NCI-H446 (cell line): ENCODE measurements around the gene DNAH3.
A peak's percentile ranks its signal among the peaks of the same experiment; 100 is the strongest.
"Not testable (repeated sequence)": the region's sequence is repeated elsewhere in the genome, so short reads cannot be mapped to it uniquely, and the experiment has no call there.

Experiments
- DNase-seq, 2 experiments: peaks; one replicate each; lab custom pipeline; 2025; lab: John Stamatoyannopoulos, UW

The DNAH3 gene

DNA sequence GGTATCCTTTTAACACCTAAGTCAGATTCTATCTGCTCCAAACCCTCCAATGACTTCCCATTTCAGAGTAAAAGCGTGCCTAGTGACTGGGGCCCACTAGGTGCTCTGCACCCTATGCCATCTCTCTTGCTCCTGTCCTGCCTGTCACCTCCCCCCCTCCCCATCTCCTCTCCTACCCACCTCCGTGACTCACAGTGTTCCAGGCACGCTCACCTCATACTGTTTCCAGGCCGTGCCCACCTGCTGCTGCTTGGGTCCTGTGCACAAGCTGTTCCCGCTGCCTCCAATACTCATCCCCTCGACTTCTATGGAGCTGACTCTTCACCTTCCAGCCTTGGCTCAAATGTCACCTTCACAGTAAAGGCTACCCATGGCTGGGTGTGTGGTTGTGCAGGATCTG lies 21.7 kb downstream of the DNAH3 start:
- no peak for DNase-seq

DNA sequence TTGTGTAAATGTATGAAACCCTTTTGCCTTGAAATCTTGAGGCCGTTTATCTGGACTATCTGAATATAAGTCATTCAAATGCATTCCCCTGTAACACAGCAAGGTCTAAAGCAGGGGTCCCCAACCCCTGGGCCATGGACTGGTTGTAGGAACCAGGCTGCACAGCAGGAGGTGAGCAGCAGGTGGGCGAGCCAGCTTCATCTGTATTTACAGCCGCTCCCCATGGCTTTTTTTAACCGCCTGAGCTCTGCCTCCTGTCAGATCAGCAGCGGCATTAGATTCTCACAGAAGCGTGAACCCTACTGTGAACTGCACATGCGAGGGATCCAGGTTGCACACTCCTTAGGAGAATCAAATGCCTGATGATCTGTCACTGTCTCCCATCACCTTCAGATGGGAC lies 24.1 kb downstream of the DNAH3 start:
- no peak for DNase-seq

DNA sequence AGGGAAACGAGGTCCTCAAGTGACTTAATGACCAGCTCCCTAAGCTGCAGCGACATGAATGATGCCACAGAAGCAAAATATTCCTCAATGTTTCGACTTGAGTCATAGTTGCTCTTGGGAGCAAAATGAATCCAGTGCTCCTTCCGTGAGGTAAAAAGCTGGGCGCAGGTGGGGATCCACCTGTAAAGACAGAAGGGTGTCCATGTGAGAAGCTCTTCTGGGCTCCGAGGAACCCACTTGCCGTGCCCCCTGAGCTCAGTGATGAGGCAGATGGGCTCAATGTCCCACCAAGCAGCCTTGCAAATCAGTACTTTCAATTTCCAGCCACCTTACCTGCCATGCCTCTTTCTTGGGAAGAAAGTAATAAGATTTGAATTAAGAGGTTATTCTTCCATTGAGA lies 25.5 kb downstream of the DNAH3 start:
- DNase-seq: no peak

DNA sequence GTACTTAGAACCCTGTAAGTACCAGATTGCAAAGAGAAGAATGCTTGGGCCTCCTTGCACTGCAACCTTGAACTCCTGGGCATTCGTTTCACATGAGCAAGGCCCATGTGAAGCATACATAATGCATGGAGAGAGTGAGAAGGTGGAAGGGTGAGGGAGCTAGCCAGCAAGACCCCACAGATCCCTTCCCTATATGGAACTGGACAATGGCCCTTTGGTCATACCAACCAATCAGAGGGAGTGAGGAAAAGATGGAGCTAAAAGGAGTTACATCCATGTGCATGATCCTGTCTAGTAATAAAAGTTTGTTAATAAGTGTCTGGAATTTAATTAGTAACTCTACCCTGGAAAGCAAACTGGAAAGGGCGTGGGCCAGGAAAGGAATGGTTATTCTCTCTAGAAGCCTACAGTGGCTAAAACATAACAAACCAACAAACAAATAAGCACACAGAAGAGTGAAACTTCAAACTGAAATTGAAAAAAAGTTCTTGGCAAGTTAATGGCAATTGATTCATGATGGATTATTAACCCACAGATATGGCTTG lies 29.6 kb downstream of the DNAH3 start:
- DNase-seq: no peak

DNA sequence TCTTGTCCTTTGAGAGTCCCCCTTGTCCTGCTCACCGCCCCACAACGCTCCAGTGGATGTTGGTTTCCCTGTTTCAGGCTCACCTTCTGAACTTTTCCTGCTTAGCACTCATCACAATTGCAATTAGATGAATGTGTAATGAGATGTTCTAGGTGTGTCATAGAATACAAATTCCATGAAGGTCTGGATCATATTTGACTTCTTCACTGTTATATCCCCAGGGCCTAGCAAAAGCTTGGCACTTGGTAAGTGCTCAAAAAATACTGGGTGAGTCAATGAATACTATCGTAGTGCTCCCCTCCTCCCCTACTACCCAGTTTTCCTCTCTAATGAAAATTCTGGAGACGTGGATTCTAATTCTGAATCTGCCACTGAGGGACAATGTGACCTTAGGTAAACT lies 33.1 kb downstream of the DNAH3 start:
- DNase-seq: no peak

DNA sequence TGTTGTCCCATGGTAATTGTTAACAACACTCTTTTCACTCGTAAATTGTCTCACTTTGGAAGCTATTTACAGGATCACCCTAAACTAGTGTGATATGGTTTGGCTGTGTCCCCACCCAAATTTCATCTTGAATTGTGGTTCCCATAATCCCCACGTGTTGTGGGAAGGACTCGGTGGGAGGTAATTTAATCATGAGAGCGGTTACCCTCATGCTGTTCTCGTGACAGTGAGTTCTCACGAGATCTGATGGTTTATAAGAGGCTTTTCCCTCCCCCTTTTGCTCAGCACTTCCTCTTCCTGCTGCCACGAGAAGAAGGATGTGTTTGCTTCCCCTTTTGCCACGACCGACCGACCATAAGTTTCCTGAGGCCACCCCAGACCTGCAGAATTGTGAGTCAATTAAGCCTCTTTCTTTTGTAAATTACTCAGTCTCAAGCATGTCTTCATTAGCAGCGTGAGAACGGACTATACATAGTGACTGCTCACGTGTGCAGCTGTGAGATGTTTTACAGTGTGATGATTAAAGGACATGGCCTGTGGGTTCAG lies 34.4 kb downstream of the DNAH3 start:
- DNase-seq: peak in 1 of 2 experiments; percentile 41

DNA sequence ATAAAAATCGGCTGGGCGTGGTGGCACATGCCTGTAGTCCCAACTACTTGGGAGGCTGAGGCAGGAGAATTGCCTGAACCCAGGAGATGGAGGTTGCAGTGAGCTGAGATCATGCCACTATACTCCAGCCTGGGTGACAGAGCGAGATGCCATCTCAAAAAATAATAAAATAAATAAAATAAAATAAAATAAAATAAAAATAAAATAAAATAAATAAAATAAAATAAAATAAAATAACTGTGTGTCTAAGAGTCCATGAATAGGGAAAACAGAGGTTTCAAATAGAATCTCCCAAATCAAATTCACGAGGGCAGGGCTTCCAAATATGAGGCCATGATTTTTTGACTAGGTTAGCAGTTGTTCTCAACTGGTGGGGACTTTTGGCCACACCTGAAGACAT lies 35.1 kb downstream of the DNAH3 start:
- not testable (repeated sequence) for DNase-seq

DNA sequence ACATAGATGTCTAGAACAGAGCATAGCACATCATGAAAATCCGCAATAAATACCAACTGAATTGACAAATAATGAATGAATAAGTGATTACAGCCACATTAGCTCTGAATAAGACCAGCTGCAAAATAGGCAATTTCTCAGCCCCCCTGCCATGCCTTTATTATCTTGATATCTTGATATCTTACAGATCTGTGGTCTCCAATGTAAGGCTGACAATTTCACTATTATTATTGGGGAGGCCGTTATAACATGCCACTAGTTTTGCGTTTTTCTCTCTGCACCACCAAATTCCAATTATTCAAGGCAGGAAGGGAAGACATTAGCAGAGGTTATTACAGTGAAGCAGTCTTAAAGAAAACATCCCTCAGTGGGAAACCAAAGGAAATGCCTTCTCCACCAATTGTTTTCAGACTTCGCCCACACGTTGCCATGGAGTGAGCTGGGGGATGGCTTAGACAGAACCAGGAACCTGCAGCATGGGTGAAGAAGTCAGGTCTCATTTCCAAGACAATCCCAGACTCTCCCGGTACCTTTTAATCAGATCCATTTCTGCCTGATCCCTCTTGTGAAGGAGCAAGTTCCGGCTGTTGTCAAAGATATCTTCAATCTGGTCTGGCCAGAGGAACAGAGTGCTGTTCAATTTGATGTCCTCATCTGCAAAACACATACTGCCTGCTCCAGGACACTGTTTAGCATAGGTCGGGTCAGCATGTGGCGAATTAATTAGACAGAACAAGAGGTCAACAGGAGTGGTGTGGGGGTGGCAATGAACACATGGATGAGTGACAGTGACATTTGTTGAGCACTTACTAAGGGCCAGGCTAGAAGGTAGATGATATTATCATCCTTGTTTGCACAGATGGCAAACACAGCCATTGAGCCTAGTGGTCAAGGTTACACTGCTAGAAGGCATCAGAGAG lies 46.4 kb downstream of the DNAH3 start:
- no peak for DNase-seq

DNA sequence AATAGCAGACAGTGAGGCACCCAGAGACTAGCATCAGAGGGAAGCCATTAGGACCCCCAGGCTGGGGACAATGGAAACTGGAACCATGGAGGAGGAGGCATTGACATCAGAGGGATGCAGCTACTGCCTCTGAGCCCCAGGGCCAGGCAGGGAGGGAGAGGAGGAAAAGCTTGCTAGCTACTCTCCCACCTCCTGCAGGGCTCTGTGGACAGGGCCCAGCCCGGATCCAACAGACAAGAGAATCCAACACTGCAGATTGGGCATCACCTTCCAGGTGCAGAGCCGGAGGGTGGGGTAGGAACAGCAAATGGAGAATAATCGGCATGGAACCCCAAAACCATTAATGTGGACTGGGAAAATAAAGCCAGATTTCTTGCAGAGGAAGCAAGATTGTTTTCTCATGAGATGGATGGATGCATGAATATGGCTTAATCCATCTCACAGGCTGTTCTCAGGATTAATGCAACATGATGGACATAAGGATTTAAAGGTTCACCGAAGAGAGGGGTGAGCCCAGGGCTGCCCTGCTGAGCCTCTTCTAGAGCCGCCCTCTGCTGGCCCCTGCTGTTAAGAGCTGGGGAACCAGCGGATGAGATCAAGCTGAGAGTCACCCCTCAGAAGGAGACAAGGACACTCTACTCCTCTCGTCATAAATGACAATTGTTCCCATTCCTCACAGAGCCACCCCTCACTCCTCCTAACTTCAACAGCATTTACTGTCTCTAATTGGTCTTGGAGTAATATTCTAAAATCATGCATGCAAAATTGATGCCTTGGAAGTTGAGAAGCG lies 48.8 kb downstream of the DNAH3 start:
- no peak for DNase-seq

DNA sequence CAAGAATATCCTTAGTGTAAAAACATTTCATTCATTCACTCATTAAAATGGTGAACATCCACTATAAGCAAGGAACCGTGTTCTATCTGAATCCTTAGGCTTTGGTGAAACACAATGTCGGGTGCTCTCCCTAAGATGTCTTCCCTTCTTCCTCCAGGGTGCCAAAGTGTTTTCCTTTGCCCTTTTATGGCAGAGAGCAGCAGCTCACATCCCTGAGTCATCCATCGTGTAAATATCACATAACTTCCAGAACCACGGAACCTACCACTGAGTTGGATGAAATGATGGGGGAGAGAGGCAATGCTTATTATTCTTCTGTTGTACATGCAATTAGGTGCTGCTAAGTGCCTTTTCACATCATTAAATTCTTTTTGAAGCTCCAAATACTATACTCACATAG lies 50.2 kb downstream of the DNAH3 start:
- no peak for DNase-seq

DNA sequence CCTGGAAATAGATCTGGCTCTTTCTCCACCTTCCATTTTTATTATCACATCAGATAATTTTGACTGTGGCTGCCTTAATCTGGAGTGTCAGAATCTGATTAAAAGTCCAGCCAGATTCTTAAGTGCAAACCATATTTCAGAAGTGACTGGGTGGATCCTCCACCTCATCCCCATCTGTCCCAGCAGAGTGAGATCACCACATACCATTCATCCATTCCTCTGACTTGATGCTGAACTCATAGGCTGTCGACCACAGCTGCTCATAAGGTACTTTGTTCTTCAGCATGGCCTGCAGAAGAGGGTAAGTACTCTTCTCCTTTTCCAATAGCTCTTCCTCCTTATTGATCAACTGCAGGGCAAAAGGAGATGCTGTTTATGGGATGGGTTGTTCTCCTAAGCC lies 53.5 kb downstream of the DNAH3 start:
- no peak for DNase-seq

DNA sequence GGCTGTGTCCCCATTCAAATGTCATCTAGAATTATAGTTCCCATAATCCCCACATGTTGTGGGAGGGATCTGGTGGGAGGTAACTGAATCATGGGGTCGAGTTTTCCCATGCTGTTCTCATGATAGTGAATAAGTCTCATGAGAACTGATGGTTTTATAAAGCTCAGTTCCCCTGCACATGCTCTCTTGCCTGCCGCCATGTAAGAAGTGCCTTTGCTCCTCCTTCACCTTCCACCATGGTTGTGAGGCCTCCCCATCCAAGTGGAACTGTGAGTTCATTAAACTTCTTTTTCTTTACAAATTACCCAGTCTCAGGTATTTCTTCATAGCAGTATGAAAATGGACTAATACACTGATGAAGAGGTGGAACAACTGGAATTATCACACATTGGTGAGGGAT lies 55.9 kb downstream of the DNAH3 start:
- not testable (repeated sequence) for DNase-seq

DNA sequence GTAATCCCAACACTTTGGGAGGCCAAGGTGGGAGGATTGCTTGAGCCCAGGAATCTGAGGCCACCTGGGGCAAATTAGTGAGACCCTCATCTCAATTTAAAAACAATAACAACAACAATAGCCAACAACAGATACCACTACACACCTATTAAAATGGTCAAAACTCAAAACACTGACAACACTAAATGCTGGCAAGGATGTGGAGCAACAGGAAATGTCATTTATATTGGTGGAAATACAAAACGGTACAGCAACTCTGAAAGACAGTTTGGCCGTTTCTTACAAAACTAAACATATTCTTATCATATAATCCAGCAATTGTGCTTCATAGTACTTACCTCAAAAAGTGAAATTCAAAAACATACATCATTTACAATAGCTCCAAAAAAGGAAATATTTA lies 57.7 kb downstream of the DNAH3 start:
- no peak for DNase-seq

DNA sequence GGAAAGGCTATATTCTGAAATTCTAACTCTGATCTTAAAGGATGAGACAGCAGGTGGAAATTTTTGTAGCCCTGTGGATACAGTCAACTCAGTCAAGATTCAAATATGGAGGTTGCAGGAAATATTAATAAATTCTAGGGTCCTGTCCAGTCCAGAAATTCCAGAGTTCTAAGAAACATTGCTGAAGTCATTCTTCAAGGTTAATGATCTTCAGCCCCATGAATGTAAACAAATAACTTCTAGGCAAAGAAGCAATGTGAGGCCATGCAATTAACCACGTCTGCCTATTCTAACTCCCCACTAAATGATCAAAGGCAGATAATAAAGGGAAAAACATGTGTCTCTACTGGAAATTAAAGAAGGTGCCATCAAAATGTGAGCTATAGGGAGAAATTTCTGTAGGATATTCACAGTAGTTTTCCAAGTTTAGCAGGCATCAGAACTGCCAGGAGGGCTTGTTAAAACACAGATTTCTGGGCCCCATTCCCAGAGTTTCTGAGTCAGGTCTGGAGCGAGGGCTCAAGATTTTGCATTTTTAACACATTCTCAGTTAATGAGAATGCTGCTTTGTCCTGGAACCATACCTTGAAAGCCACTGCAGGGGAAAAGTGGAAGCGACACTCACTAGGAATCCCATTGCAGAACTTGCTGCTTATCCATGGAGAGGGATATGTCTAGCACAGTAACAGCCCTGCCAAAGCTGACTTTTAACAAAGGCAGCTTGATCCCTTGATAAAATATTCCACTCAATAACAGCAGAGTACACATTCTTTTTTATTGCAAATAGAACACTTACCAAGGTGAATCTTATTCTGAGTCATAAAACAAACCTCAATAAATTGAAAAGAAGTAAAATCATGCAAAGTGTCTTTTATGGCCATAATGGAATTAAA lies 61.8 kb downstream of the DNAH3 start:
- no peak for DNase-seq

DNA sequence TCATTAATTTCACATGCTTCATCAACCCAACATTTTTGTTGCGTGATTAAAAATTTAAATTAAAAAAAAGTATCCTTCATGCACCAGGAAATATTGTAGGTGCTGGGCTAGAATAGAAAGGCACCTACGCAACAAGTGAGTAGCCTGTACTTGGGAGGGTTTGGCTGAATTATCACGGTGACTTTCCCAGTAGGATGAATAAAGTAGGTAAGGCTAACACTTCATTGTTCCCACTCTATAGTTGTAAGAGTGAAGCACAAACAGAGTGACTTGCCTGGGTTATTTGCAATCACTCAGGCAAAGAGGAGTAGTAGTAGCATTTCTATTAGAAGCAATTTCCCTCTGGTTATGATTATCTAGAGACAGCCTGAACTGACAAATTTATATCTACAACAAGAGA lies 62.5 kb downstream of the DNAH3 start:
- no peak for DNase-seq

DNA sequence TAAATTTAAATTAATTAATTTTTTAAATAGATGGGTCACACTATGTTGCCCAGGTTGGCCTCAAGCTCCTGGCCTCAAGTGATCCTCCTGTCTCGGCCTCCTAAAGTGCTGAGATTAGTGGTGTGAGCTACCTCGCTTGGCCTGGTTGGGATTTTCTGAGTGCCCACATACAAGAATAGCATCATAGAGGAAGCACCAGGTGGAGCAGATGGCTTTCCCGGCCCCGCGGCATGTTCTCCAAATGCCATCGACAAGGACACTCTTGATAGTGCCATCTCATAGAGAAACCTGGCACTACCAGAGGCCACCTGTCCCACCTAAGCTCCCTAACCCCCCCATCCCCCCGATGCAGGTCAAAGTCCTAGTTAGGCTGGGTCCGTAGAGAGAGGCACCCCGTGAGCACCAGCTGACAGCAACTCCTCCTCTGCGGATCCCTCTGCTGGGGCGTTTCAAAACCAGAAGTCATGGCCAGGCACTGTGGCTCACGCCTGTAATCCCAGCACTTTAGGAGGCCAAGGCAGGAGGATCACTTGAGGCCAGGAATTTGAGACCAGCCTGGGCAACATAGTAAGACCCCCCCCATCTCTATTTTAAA lies 65.9 kb downstream of the DNAH3 start:
- no peak for DNase-seq

DNA sequence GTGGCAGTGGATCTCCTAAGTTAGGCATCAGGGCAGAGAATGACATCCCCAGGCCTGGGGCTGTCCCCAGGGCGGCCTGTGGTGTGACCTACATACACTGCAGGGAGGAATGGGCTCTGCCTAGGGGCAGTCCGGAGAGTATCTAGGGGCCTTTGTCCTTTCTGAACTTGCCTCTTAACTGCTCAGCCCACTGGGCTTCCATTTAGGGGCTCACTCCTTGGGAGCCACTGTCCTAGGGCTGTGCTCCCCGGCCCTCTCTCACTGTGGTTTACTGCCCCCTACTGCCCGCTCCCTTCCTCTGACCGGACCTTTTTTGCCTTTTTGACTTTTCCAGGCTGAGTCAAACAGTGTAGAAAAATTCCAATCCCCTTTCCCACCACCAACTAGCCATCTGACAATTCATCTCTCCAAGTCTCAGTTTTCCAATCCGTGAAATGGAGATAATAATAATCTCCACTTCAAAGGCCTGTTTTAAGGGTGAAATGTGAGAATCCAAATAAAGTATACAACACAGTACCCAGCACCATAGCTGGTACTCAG lies 66.8 kb downstream of the DNAH3 start:
- DNase-seq: peak in 1 of 2 experiments; percentile 37

DNA sequence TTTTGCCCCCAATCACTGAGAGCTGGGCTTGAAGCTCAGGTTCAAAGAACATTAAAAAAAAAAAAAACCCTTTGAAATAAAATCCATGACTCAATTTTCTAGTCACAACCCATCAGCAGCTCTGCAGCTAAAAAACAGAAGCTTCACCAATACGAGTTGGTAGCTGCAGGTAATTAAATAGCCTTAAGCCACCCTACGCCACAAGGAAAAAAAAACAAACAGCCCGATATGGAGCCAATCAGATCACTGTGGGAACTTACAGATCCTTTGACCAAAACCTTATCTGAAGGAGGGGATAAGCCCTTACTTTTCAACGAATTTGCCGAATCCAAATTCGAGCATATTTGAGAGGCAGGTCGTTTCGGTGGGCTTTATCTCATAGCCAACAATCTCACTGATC lies 69.3 kb downstream of the DNAH3 start:
- no peak for DNase-seq

DNA sequence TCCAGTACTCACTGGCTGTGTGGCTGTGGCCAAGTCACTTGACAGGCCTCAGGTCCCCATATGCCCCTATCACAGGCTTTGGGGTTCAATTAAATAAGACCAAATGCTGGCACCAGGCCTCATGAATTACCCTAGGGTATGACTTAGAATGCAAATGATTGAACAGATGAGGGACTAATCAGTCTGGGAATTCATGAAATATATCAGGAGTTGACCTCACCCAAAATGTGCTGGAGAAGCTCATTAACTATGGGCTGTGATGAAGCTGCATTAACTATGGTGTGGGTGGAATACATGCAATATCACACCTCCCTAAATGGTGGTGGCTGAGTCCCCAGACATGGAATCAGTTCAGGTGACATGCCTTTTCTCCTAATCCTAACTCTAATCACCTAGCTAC lies 72.1 kb downstream of the DNAH3 start:
- no peak for DNase-seq

DNA sequence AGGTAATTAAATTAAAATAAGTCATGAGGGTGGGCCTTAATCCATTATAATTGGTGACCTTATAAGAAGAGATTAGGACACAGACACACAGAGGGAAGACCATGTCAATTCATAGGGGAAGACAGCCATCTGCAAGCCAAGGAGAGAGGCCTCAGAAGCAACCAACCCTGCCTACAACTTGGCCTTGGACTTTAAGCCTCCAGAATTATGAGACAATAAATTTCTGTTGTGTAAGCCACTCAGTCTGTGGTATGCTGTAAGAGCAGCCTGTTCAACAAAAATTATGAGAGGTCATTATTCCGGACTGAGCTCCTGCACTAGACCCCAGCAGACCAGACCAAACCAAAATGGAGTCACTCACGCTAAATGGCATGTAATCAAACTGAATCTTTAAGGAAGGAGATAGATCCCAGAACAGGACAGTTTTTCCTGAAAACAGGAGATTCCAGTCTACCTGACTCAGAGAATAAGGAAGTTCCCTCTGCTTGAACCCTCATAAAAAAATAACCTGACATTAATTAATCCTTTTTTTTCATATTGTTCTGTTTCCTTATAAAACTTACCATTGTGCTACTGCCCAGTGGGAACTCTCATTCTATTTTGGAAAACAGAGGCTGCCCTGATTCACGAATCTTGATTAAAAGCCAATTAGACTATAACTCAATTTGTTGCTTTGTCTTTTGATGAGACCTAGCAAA lies 74.3 kb downstream of the DNAH3 start:
- no peak for DNase-seq
